ENCODE measurements around the gene OR4D11.

The OR4D11 gene

DNA sequence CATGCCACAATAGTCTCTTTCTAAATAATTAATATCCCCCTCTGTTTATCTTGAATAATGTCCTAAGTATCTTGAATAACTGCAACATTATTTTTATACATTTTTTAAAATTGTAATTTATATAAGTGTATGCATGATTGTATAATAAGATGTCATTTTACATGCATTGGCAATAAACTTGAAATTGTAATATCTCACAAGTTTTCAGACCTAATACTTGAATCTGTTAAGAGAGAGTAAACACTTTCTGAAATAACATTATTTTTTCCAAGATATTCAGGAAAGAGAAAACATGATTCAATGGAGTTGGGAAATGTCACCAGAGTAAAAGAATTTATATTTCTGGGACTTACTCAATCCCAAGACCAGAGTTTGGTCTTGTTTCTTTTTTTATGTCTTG is at the start of gene OR4D11:
Gene OR4D11 (plus strand): TSS at position 301 of the 400 bp plus-strand sequence. CDS start 0 bp downstream, at position 301.
- H2AFZ ChIP-seq (ENCODE audit: low read length) = no peak within 1 kb of the TSS; the same call in 1 of the 2 replicates
- no peak within 1 kb of the TSS for H3K4me3 ChIP-seq (ENCODE audit: low read length, poor library complexity, severe bottlenecking)
- no peaks in the 10 kb centered on the region for H3F3A ChIP-seq (ENCODE audit: low read depth)
- H3K27me3 ChIP-seq (ENCODE audit: insufficient read depth, low read length, poor library complexity, severe bottlenecking) = no peaks in the 10 kb centered on the region
- H3K9me3 ChIP-seq (ENCODE audit: insufficient read depth, low read depth, low read length) = no peaks in the 10 kb centered on the region
- no peaks in the 10 kb centered on the region for H4K20me1 ChIP-seq (ENCODE audit: insufficient read depth, low read length, poor library complexity, severe bottlenecking)
- H3K4me2 ChIP-seq (ENCODE audit: low read depth, low read length, poor library complexity, severe bottlenecking) = no peak within 1 kb of the TSS
- no peaks in the 10 kb centered on the region for H3K36me3 ChIP-seq (ENCODE audit: insufficient read depth, low read length)
- no peaks in the 10 kb centered on the region for H3K79me2 ChIP-seq (ENCODE audit: insufficient read depth, low read length)
- TF ChIP-seq EZH2phosphoT487 (IDR thresholded peaks at IDR 0.05; ENCODE audit: borderline replicate concordance) = no peak
- TF ChIP-seq, protein P1, sequence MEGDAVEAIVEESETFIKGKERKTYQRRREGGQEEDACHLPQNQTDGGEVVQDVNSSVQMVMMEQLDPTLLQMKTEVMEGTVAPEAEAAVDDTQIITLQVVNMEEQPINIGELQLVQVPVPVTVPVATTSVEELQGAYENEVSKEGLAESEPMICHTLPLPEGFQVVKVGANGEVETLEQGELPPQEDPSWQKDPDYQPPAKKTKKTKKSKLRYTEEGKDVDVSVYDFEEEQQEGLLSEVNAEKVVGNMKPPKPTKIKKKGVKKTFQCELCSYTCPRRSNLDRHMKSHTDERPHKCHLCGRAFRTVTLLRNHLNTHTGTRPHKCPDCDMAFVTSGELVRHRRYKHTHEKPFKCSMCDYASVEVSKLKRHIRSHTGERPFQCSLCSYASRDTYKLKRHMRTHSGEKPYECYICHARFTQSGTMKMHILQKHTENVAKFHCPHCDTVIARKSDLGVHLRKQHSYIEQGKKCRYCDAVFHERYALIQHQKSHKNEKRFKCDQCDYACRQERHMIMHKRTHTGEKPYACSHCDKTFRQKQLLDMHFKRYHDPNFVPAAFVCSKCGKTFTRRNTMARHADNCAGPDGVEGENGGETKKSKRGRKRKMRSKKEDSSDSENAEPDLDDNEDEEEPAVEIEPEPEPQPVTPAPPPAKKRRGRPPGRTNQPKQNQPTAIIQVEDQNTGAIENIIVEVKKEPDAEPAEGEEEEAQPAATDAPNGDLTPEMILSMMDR (conservative IDR thresholded peaks at IDR 0.05; ENCODE audit: low read length) = no peak
- no peaks in the 10 kb centered on the region for H3K9me2 ChIP-seq (replicated peaks; ENCODE audit: low read depth, low read length)
- H3K9ac ChIP-seq (ENCODE audit: low read depth, low read length, poor library complexity, severe bottlenecking) = no peak within 1 kb of the TSS
- H3K4me1 ChIP-seq (ENCODE audit: insufficient read depth, low read length, poor library complexity, severe bottlenecking) = peaks cover 6% of the 10 kb centered on the region

DNA sequence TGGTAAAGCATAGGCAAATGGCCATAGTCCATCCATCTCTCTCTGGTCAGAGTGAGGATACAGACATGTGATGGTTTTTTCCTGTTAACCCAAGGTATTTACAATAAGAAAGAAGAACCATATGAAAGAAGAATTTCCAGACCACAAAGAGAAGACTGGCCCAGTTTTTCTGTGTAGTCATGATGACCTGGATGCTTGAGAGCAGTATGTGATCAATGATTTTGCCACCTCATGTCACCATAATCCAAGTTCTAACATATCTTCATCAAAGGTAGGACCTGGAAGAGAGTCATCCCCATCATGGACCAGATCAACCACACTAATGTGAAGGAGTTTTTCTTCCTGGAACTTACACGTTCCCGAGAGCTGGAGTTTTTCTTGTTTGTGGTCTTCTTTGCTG is 46.7 kb upstream of the OR4D11 start, which contains the start of gene OR4D6:
Gene OR4D6 (plus strand): TSS at position 301 of the 400 bp plus-strand sequence. CDS start 0 bp downstream, at position 301.
- H3K4me3 ChIP-seq (ENCODE audit: low read length, poor library complexity, severe bottlenecking) = no peak within 1 kb of the TSS
- H3K79me2 ChIP-seq (ENCODE audit: insufficient read depth, low read length) = no peaks in the 10 kb centered on the region
- H3K9me3 ChIP-seq (ENCODE audit: insufficient read depth, low read depth, low read length) = no peaks in the 10 kb centered on the region
- H3K27me3 ChIP-seq (ENCODE audit: insufficient read depth, low read length, poor library complexity, severe bottlenecking) = no peaks in the 10 kb centered on the region
- H3F3A ChIP-seq (ENCODE audit: low read depth) = no peaks in the 10 kb centered on the region
- H3K4me1 ChIP-seq (ENCODE audit: insufficient read depth, low read length, poor library complexity, severe bottlenecking) = no peaks in the 10 kb centered on the region
- no peaks in the 10 kb centered on the region for H4K20me1 ChIP-seq (ENCODE audit: insufficient read depth, low read length, poor library complexity, severe bottlenecking)
- no peak within 1 kb of the TSS for H3K4me2 ChIP-seq (ENCODE audit: low read depth, low read length, poor library complexity, severe bottlenecking)
- no peaks in the 10 kb centered on the region for H3K36me3 ChIP-seq (ENCODE audit: insufficient read depth, low read length)
- TF ChIP-seq EZH2phosphoT487 (IDR thresholded peaks at IDR 0.05; ENCODE audit: borderline replicate concordance) = no peak
- TF ChIP-seq, protein P1 (conservative IDR thresholded peaks at IDR 0.05; ENCODE audit: low read length) = no peak
- H2AFZ ChIP-seq (ENCODE audit: low read length) = no peak within 1 kb of the TSS
- H3K9me2 ChIP-seq (replicated peaks; ENCODE audit: low read depth, low read length) = no peaks in the 10 kb centered on the region
- no peak within 1 kb of the TSS for H3K9ac ChIP-seq (ENCODE audit: low read depth, low read length, poor library complexity, severe bottlenecking)

DNA sequence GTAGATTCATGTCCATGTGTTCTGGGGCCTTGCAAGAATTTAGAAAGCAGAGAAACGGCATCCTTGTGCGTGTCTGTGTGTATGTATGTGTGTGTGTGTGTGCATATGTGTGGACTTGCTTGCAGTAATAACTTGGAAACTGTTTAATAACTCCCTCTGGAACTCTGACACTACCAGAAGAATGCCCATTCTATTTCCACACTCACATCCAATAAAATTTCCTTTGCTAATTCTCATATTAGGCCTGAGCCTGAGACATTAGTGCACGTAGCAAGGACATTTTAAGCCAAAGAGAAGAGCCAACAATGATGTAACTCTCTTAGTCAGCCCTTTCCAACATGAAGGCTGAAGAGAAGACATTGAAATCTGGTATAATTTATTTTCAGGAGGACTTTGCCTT is 43.5 kb upstream of the OR4D11 start:
- no peak overlapping the region for H2AFZ ChIP-seq (ENCODE audit: low read length)
- H3F3A ChIP-seq (ENCODE audit: low read depth) = no peaks in the 10 kb centered on the region
- H3K4me2 ChIP-seq (ENCODE audit: low read depth, low read length, poor library complexity, severe bottlenecking) = no peak overlapping the region
- no peaks in the 10 kb centered on the region for H3K27me3 ChIP-seq (ENCODE audit: insufficient read depth, low read length, poor library complexity, severe bottlenecking)
- no peaks in the 10 kb centered on the region for H3K4me1 ChIP-seq (ENCODE audit: insufficient read depth, low read length, poor library complexity, severe bottlenecking)
- no peaks in the 10 kb centered on the region for H3K9me2 ChIP-seq (replicated peaks; ENCODE audit: low read depth, low read length)
- H3K36me3 ChIP-seq (ENCODE audit: insufficient read depth, low read length) = no peaks in the 10 kb centered on the region
- TF ChIP-seq, protein P1 (conservative IDR thresholded peaks at IDR 0.05; ENCODE audit: low read length) = no peak
- no peak for TF ChIP-seq EZH2phosphoT487 (IDR thresholded peaks at IDR 0.05; ENCODE audit: borderline replicate concordance)
- no peaks in the 10 kb centered on the region for H4K20me1 ChIP-seq (ENCODE audit: insufficient read depth, low read length, poor library complexity, severe bottlenecking)
- H3K79me2 ChIP-seq (ENCODE audit: insufficient read depth, low read length) = no peaks in the 10 kb centered on the region
- no peaks in the 10 kb centered on the region for H3K9me3 ChIP-seq (ENCODE audit: insufficient read depth, low read depth, low read length)
- no peak overlapping the region for H3K4me3 ChIP-seq (ENCODE audit: low read length, poor library complexity, severe bottlenecking)
- H3K9ac ChIP-seq (ENCODE audit: low read depth, low read length, poor library complexity, severe bottlenecking) = no peak overlapping the region
